HepG2 (cell line): ENCODE results near the gene PRKACA. TPM values are rescaled to one million over a fixed set of nuclear protein-coding genes. Genes with fewer than 3 reads are reported as not detected.

ENCODE experiments used
- BORCS8-MEF2B ChIP-seq: sonication (generic); formaldehyde crosslinking; IDR thresholded peaks from 2 replicates; pipeline ENCODE4 v1.8.0; 2022; ENCODE audit warnings: mild to moderate bottlenecking, missing genetic modification reagents
- EP300 ChIP-seq, 3 experiments: sonication (generic) in 1 of 3; formaldehyde crosslinking in 1 of 3; IDR thresholded peaks; 2 replicates each; pipeline versions ENCODE4 v1.5.1 to v1.6.1; 2011 to 2020; ENCODE audit warnings: low read depth in 2 of 3, low read length in 2 of 3, borderline replicate concordance in 1 of 3, improper control_type of control experiment in 1 of 3, mild to moderate bottlenecking in 1 of 3, missing genetic modification reagents in 1 of 3, moderate library complexity in 1 of 3
- ERF ChIP-seq: IDR thresholded peaks from 2 replicates; pipeline ENCODE4 v1.6.1; 2018; ENCODE audit warnings: missing biosample characterization, missing genetic modification reagents
- FOXA3 ChIP-seq: IDR thresholded peaks from 2 replicates; pipeline ENCODE4 v1.6.1; 2016; ENCODE audit warnings: missing genetic modification reagents, missing compliant biosample characterization
- HMG20B ChIP-seq: conservative IDR thresholded peaks from 2 replicates; pipeline ENCODE4 v1.6.1; 2016; ENCODE audit warnings: missing genetic modification reagents, missing compliant biosample characterization
- ISL2 ChIP-seq: sonication (generic); formaldehyde crosslinking; IDR thresholded peaks from 2 replicates; pipeline ENCODE4 v1.5.0; 2020; ENCODE audit warnings: missing genetic modification reagents
- KLF6 ChIP-seq: IDR thresholded peaks from 2 replicates; pipeline ENCODE4 v1.8.0; 2016; ENCODE audit warnings: missing biosample characterization, missing genetic modification reagents
- MEIS1 ChIP-seq: sonication (generic); formaldehyde crosslinking; IDR thresholded peaks from 2 replicates; pipeline ENCODE4 v1.9.0; 2021; ENCODE audit warnings: mild to moderate bottlenecking, missing genetic modification reagents, moderate library complexity, borderline replicate concordance
- MTA1 ChIP-seq: sonication (generic); formaldehyde crosslinking; IDR thresholded peaks from 2 replicates; pipeline ENCODE4 v1.4.0; 2020; ENCODE audit warnings: missing genetic modification reagents, mild to moderate bottlenecking, borderline replicate concordance
- NFRKB ChIP-seq: fragments of 450-650 bp; IDR thresholded peaks from 2 replicates; pipeline ENCODE4 v1.6.1; 2017
- NONO ChIP-seq, 2 experiments: fragments of 450-650 bp in 1 of 2; sonication (generic) in 1 of 2; formaldehyde crosslinking in 1 of 2; IDR thresholded peaks in 1 of 2; conservative IDR thresholded peaks in 1 of 2; 2 replicates each; pipeline versions ENCODE4 v1.6.1 to v1.8.0; 2017 to 2022; ENCODE audit warnings: mild to moderate bottlenecking in 1 of 2, missing genetic modification reagents in 1 of 2, moderate library complexity in 1 of 2
- PAWR ChIP-seq: sonication (generic); formaldehyde crosslinking; IDR thresholded peaks from 2 replicates; pipeline ENCODE4 v1.4.0; 2020; ENCODE audit warnings: missing genetic modification reagents, mild to moderate bottlenecking, borderline replicate concordance
- PRPF4 ChIP-seq: fragments of 200-400 bp; formaldehyde crosslinking; IDR thresholded peaks from 2 replicates; pipeline ENCODE4 v1.6.1; 2016; ENCODE audit warnings: low read length, low read depth; ENCODE audit not compliant: poor library complexity, severe bottlenecking
- SRF ChIP-seq: IDR thresholded peaks from 2 replicates; pipeline ENCODE4 v1.6.1; 2011; ENCODE audit warnings: mild to moderate bottlenecking, low read depth, low read length, moderate library complexity
- TOPORS ChIP-seq: sonication (generic); formaldehyde crosslinking; IDR thresholded peaks from 2 replicates; pipeline ENCODE4 v1.8.0; 2023; ENCODE audit warnings: mild to moderate bottlenecking, missing genetic modification reagents
- ZNF451 ChIP-seq: sonication (generic); formaldehyde crosslinking; IDR thresholded peaks from 2 replicates; pipeline ENCODE4 v1.5.0; 2020; ENCODE audit warnings: mild to moderate bottlenecking, missing genetic modification reagents
- ZNF501 ChIP-seq: sonication (generic); formaldehyde crosslinking; IDR thresholded peaks from 2 replicates; pipeline ENCODE4 v1.5.1; 2020; ENCODE audit warnings: mild to moderate bottlenecking, moderate library complexity, missing genetic modification reagents
- polyA plus RNA-seq, 8 experiments: library from polyadenylated mRNA; depleted of rRNA in 3 of 8; stranded (reverse) in 7 of 8; unstranded in 1 of 8; fragments of >200 nt; fragmentation: Illumina TruSeq in 4 of 8; extraction: Trizol in 4 of 8; gene quantifications; 2 replicates each; pipeline versions ENCODE4 v1.2.1 to v1.2.3, GENCODE V29; 2011 to 2016; ENCODE audit warnings: low read depth in 4 of 8, missing spikeins in 1 of 8, mixed read lengths in 1 of 8; ENCODE audit not compliant: insufficient read depth in 1 of 8
- total RNA-seq, 5 experiments: library from RNA; depleted of rRNA; stranded (reverse); fragments of >200 nt; fragmentation: Illumina TruSeq; extraction: Trizol; gene quantifications; 2 replicates each; pipeline ENCODE4 v1.2.3, GENCODE V29; 2016; ENCODE audit warnings: low read depth in 1 of 5
- TF ChIP-seq, protein P1 (sequence below): IDR thresholded peaks from 2 replicates; pipeline ENCODE4 v1.6.1; 2016; ENCODE audit warnings: mild to moderate bottlenecking
- TF ChIP-seq, protein P2 (sequence below): sonication (generic); formaldehyde crosslinking; IDR thresholded peaks from 2 replicates; pipeline ENCODE4 v1.8.0; 2022; ENCODE audit warnings: mild to moderate bottlenecking, missing genetic modification reagents, moderate library complexity
- TF ChIP-seq, protein P3 (sequence below): sonication (generic); formaldehyde crosslinking; IDR thresholded peaks from 2 replicates; pipeline ENCODE4 v1.8.0; 2022; ENCODE audit warnings: mild to moderate bottlenecking, missing genetic modification reagents
- TF ChIP-seq, protein P4 (sequence below): sonication (generic); formaldehyde crosslinking; IDR thresholded peaks from 2 replicates; pipeline ENCODE4 v1.4.0; 2020; ENCODE audit warnings: missing genetic modification reagents, borderline replicate concordance
- TF ChIP-seq, protein P5 (sequence below): sonication (generic); IDR thresholded peaks from 2 replicates; pipeline ENCODE4 v1.6.1; 2016; ENCODE audit warnings: low read depth, borderline replicate concordance

The PRKACA gene
- total and polyA plus RNA-seq, 2 of the 13 experiments (the other 11 are each of a cell fraction or from before 2014, with no cell fraction given), result 11.0 to 18.2 TPM

DNA sequence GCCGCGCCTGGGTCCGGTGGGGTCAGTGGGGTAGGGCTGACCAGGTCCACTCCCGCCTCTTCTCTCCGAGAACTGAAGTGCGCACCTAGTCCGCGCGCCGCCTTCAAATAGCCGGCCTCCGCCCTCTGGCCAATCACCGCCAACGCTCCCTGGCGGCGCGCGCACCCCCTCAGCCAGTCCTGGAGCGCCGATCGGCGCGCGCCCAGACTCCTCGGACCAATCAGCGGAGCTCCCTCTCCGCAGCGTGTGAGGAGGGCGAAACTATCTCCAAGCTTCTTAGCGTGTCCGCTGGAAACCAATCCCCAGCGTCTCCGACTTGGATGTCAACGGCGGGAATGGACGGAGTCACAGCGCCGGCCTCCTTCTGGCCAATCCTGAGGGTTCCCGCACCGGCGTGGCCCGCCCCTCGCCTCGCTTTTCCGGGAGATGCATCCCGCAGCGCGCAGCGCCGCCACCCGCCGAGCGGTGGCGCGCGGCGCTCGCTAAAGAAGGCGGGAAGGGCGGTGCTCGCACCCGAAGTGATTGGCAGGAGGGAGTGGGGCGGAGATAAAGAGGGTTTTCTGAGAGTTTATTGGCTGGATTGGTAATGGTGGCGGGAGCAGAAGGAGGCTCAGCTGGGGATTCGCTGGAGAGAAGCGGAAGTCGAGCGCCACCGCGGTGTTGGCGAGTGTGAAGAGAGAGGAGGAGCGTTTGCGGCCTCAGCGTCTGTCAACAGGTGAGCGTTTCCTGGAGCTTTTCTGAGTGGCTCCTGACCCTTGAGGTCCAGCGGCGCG, 19.1 kb upstream of the PRKACA start, which contains the start of gene ASF1B (continued):
- TF ChIP-seq, protein P1, sequence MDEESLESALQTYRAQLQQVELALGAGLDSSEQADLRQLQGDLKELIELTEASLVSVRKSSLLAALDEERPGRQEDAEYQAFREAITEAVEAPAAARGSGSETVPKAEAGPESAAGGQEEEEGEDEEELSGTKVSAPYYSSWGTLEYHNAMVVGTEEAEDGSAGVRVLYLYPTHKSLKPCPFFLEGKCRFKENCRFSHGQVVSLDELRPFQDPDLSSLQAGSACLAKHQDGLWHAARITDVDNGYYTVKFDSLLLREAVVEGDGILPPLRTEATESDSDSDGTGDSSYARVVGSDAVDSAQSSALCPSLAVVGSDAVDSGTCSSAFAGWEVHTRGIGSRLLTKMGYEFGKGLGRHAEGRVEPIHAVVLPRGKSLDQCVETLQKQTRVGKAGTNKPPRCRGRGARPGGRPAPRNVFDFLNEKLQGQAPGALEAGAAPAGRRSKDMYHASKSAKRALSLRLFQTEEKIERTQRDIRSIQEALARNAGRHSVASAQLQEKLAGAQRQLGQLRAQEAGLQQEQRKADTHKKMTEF (CRISPR knock-in tag), result peak; percentile 92
- TF ChIP-seq MEIS1, result no peak
- peak; percentile 91 for TF ChIP-seq ZNF501 (CRISPR knock-in tag)
- TF ChIP-seq, protein P2, sequence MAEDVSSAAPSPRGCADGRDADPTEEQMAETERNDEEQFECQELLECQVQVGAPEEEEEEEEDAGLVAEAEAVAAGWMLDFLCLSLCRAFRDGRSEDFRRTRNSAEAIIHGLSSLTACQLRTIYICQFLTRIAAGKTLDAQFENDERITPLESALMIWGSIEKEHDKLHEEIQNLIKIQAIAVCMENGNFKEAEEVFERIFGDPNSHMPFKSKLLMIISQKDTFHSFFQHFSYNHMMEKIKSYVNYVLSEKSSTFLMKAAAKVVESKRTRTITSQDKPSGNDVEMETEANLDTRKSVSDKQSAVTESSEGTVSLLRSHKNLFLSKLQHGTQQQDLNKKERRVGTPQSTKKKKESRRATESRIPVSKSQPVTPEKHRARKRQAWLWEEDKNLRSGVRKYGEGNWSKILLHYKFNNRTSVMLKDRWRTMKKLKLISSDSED (CRISPR knock-in tag), result no peak
- TF ChIP-seq SRF, result no peak
- TF ChIP-seq PRPF4, result no peak
- TF ChIP-seq NFRKB, result no peak
- TF ChIP-seq, protein P3, sequence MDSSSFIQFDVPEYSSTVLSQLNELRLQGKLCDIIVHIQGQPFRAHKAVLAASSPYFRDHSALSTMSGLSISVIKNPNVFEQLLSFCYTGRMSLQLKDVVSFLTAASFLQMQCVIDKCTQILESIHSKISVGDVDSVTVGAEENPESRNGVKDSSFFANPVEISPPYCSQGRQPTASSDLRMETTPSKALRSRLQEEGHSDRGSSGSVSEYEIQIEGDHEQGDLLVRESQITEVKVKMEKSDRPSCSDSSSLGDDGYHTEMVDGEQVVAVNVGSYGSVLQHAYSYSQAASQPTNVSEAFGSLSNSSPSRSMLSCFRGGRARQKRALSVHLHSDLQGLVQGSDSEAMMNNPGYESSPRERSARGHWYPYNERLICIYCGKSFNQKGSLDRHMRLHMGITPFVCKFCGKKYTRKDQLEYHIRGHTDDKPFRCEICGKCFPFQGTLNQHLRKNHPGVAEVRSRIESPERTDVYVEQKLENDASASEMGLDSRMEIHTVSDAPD, result peak; percentile 71; the same call in 1 of the 2 replicates
- peak; percentile 35; the same call in 1 of the 2 replicates for TF ChIP-seq ISL2 (CRISPR knock-in tag)
- TF ChIP-seq KLF6 (CRISPR knock-in tag), result peak; percentile 28; the same call in 1 of the 2 replicates
- TF ChIP-seq, protein P4, sequence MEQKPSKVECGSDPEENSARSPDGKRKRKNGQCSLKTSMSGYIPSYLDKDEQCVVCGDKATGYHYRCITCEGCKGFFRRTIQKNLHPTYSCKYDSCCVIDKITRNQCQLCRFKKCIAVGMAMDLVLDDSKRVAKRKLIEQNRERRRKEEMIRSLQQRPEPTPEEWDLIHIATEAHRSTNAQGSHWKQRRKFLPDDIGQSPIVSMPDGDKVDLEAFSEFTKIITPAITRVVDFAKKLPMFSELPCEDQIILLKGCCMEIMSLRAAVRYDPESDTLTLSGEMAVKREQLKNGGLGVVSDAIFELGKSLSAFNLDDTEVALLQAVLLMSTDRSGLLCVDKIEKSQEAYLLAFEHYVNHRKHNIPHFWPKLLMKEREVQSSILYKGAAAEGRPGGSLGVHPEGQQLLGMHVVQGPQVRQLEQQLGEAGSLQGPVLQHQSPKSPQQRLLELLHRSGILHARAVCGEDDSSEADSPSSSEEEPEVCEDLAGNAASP (CRISPR knock-in tag), result peak; percentile 60; the same call in 1 of the 2 replicates
- no peak for TF ChIP-seq NONO (IDR thresholded peaks at IDR 0.05)
- peak; percentile 68 for TF ChIP-seq NONO (CRISPR knock-in tag; conservative IDR thresholded peaks at IDR 0.05)
- peak; percentile 61 for TF ChIP-seq FOXA3
- TF ChIP-seq ZNF451 (CRISPR knock-in tag), result no peak; the same call in 1 of the 2 replicates
- peak; percentile 90 for TF ChIP-seq BORCS8-MEF2B (CRISPR knock-in tag)
- TF ChIP-seq ERF (CRISPR knock-in tag), result no peak; the same call in none of the 2 replicates
- TF ChIP-seq HMG20B (CRISPR knock-in tag), result peak; percentile 19; the same call in 1 of the 2 replicates
- TF ChIP-seq, protein P5, sequence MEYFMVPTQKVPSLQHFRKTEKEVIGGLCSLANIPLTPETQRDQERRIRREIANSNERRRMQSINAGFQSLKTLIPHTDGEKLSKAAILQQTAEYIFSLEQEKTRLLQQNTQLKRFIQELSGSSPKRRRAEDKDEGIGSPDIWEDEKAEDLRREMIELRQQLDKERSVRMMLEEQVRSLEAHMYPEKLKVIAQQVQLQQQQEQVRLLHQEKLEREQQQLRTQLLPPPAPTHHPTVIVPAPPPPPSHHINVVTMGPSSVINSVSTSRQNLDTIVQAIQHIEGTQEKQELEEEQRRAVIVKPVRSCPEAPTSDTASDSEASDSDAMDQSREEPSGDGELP, result peak; percentile 69; the same call in 1 of the 2 replicates
- TF ChIP-seq PAWR, result no peak
- TF ChIP-seq TOPORS (CRISPR knock-in tag), result peak; percentile 68; the same call in 1 of the 2 replicates
- 0 out of 4 replicates have a peak, but pooled peaks of 1 of the 2 experiments have one; percentile 20 for TF ChIP-seq EP300 (IDR thresholded peaks at IDR 0.05; ENCODE audit: low read depth in 2 of 2, low read length in 2 of 2)
- no peak for TF ChIP-seq EP300 (CRISPR knock-in tag; IDR thresholded peaks at IDR 0.05; ENCODE audit: borderline replicate concordance)
- no peak for TF ChIP-seq MTA1 (CRISPR knock-in tag)
